Heart right ventricle (tissue), 16 donors: Measurements from ENCODE around the gene SPACA4. TPM values are rescaled to one million over a fixed set of nuclear protein-coding genes. Genes with fewer than 3 reads are reported as not detected.

ENCODE experiments used
- ATAC-seq, 8 donors: fragments of 200-7000 bp; cut with Tn5 transposase; one replicate each; pipeline ENCODE4 v1.9.1; 2020; ENCODE audit warnings: mild to moderate bottlenecking in 8 of 8, moderate library complexity in 8 of 8, moderate number of reproducible peaks in 1 of 8
- DNase-seq, 2 donors: peaks; one replicate each; pipeline ENCODE4 v3.0.0-alpha.2; 2020
- H3K27ac ChIP-seq, 10 donors: fragments of 200-600 bp; sonication (generic) in 2 of 10; one replicate each; pipeline versions ENCODE4 v1.5.0 to v1.8.0; 2020 to 2022; ENCODE audit warnings: mild to moderate bottlenecking in 3 of 10
- H3K27me3 ChIP-seq, 7 donors: fragments of 200-600 bp; one replicate each; pipeline ENCODE4 v1.8.0; 2021 to 2022; ENCODE audit warnings: mild to moderate bottlenecking in 2 of 7
- H3K36me3 ChIP-seq, 9 donors: fragments of 200-600 bp; sonication (generic) in 1 of 9; one replicate each; pipeline versions ENCODE4 v1.5.0 to v1.8.0; 2020 to 2022; ENCODE audit warnings: mild to moderate bottlenecking in 2 of 9
- H3K4me1 ChIP-seq, 9 donors: fragments of 200-600 bp; sonication (generic) in 1 of 9; one replicate each; pipeline versions ENCODE4 v1.5.0 to v1.8.0; 2020 to 2022; ENCODE audit warnings: mild to moderate bottlenecking in 4 of 9
- H3K4me3 ChIP-seq, 10 donors: fragments of 200-600 bp; sonication (generic) in 2 of 10; one replicate each; pipeline versions ENCODE4 v1.5.0 to v1.8.0; 2020 to 2022; ENCODE audit warnings: mild to moderate bottlenecking in 7 of 10, moderate library complexity in 2 of 10
- H3K9me3 ChIP-seq, 11 donors: fragments of 200-600 bp in 10 of 11; sonication (generic) in 2 of 11; one replicate each; pipeline versions ENCODE4 v1.5.0 to v1.8.0; 2013 to 2022; ENCODE audit warnings: mild to moderate bottlenecking in 2 of 11, control low read depth in 1 of 11, moderate library complexity in 1 of 11
- CTCF ChIP-seq, 9 donors: fragments of 200-600 bp; sonication (generic) in 2 of 9; IDR thresholded peaks; one replicate each; pipeline versions ENCODE4 v1.5.0 to v1.8.0; 2021 to 2022; ENCODE audit warnings: antibody characterized with exemption in 9 of 9, mild to moderate bottlenecking in 5 of 9, moderate library complexity in 1 of 9
- WGBS, 2 donors: extraction: QIAGEN DNeasy Blood & Tissue Kit; methylation state at CpG; one replicate each; pipeline ENCODE4 v1.1.7; 2013; ENCODE audit warnings: inconsistent platforms in 1 of 2; 5-methylcytosine and 5-hydroxymethylcytosine counted together
- intact Hi-C, 10 donors: fragments of 100-400 bp; cut with DNase I; formaldehyde crosslinking; loops; one replicate each; pipeline versions ENCODE4 v1.11.1 to v1.14.2; 2022
- polyA plus RNA-seq, 2 donors: library from polyadenylated mRNA; stranded (reverse); fragments of 200-250 nt; gene quantifications; one replicate each; pipeline ENCODE4 v1.2.3, GENCODE V29; 2013
- total RNA-seq, 10 donors: library from RNA; stranded (reverse); fragmentation: NEBNext Ultra II Directional in 3 of 10; extraction: Animal tissue kit (Norgen Biotek cat#: 25700) in 3 of 10; gene quantifications; one replicate each; pipeline versions ENCODE4 v1.2.1 to v1.2.4, GENCODE V29; 2021 to 2023
- donor health status: Arrhythmogenic right ventricular cardiomyopathy.
- donor health status: ischemic (EF 13 %, LVEDD 7.1; RV severe dilation, severe dysfunction).
- donor health status: healthy with polysubstance abuse.
- donor health status: DM: no; HTN: yes; CAD: no.
- donor health status: DM: no; HTN: no; CAD: no.
- donor health status: ischemic (EF 25% LVEDD 6.9; RV normal size, moderate dysfunction).
- donor health status: ischemic (EF 25% LVEDD 5.7; RV mildly dilated, moderate dysfunction).
- donor health status: healthy.
- donor health status: DM: yes; HTN: yes; CAD: no.
- donor health status: Ischemic cardiomyopathy.
- donor health status: ischemic (EF 35%, LVEDD 5.7; RV mildly dilated, moderate dysfunction).
- donor health status: nonischemic (EF 11% LVEDD 7.7; RV severe dilation, severe dysfunction).
- donor health status: DM: yes; HTN: yes; CAD: no.
- donor health status: PGD.
- donor health status: ischemic (EF 29% LVEDD 5.4; RV normal size, mild dysfunction).
- donor health status: nonischemic (EF 23%, LVEDD 6.1; RV moderate dilation, normal function).

Gene SPACA4
- total and polyA plus RNA-seq, 12 donors: not detected

GRCh38 chr19:48641850-48642249 lies 35.3 kb downstream of the SPACA4 start:
- no peak overlapping the region for H3K27ac ChIP-seq
- H3K4me3 ChIP-seq: no peak overlapping the region
- no peaks in the 10 kb centered on the region for H3K36me3 ChIP-seq
- WGBS, 2 donors: 98% methylated on average over 2 of the region's 2 CpGs
- intact Hi-C loops: loop anchor here in 6 of 10 donors (10.0 kb wide), 5 partner anchors 93 to 323 kb away; partner anchors contain the start of genes FTL (in 2 of the 6), HSD17B14 (in 2 of the 6) and BAX (in 1 of the 6)
- no peak for TF ChIP-seq CTCF (IDR thresholded peaks at IDR 0.05)
- H3K4me1 ChIP-seq: peaks cover 3 to 39% (median 24%) of the 10 kb centered on the region in 9 donors
- H3K9me3 ChIP-seq: no peaks in the 10 kb centered on the region
- H3K27me3 ChIP-seq: no peaks in the 10 kb centered on the region
- no peak for DNase-seq
- no peak for ATAC-seq

- TF ChIP-seq CTCF (IDR thresholded peaks at IDR 0.05): no peak
- Histone ChIP-seq H3K9me3 (no peaks in the 10 kb centered on the region), H3K4me1 (peaks cover 3 to 42% (median 24%) of the 10 kb centered on the region in 9 donors), H3K27ac (no peak overlapping the region), H3K27me3 (no peaks in the 10 kb centered on the region), H3K4me3 (no peak overlapping the region), H3K36me3 (no peaks in the 10 kb centered on the region)
- ATAC-seq (no peak), DNase-seq (no peak)
- 88 to 89% methylated on average over 5 of the region's 5 CpGs for WGBS, 2 donors
- intact Hi-C loops: loop anchor here in 6 of 10 donors (10.0 kb wide), 5 partner anchors 92 to 322 kb away; partner anchors contain the start of genes FTL (in 2 of the 6), HSD17B14 (in 2 of the 6) and BAX (in 1 of the 6)
These were observed 36.3 kb downstream of the SPACA4 start for GRCh38 chr19:48642862-48643261.

- ATAC-seq: no peak
- intact Hi-C loops: loop anchor here in 6 of 10 donors (10.0 kb wide), 5 partner anchors 90 to 320 kb away; partner anchors contain the start of genes FTL (in 2 of the 6), HSD17B14 (in 2 of the 6) and BAX (in 1 of the 6)
- no peak for DNase-seq
These were observed 37.8 kb downstream of the SPACA4 start for GRCh38 chr19:48644355-48644754.

More at GRCh38 chr19:48644355-48644754, 37.8 kb downstream of the SPACA4 start:
- Histone ChIP-seq H3K4me3 (peak overlapping the region in 4 of 10 donors; percentile 56 to 65 (median 60)), H3K27me3 (no peaks in the 10 kb centered on the region), H3K9me3 (no peaks in the 10 kb centered on the region), H3K27ac (peak overlapping the region in 1 of 10 donors; percentile 88), H3K36me3 (no peaks in the 10 kb centered on the region), H3K4me1 (peaks cover 0 to 32% (median 16%) of the 10 kb centered on the region in 9 donors)
- WGBS, 2 donors: 75 to 77% methylated on average over 4 of the region's 4 CpGs
- no peak for TF ChIP-seq CTCF (IDR thresholded peaks at IDR 0.05)
